DMS53 treated with DMSO at 0.1 percent for 48 hours (cell line): ENCODE data around the gene GRAP2.

Experiments used
- DNase-seq: peaks from one replicate; lab custom pipeline; 2025; ENCODE audit not compliant: unreplicated experiment; lab: John Stamatoyannopoulos, UW

Gene GRAP2

DNA sequence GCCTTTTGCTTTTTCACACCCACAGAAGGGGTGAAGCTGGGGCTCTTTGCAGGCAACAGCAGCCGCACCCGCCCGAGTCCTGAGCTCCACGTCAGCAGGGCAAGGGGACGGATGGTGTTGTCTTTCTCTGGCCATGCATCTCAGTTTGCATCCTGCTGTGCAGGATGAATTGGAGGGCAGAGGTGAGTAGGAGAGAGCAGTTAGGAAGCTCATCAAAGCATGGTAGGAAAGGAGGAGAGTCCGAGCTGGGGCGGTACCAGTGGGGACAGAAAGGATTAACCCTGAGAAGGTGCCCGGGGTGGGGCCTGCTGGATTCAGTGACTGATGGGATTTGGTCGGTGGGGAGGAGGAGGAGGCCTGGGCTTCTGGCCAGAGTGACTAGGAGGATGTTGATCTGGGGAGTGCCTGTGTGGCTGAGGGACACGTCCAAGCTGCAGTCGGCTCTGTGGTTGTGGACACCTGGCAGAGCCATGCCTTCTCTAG, 108.4 kb downstream of the GRAP2 start:
- DNase-seq: no peak

DNA sequence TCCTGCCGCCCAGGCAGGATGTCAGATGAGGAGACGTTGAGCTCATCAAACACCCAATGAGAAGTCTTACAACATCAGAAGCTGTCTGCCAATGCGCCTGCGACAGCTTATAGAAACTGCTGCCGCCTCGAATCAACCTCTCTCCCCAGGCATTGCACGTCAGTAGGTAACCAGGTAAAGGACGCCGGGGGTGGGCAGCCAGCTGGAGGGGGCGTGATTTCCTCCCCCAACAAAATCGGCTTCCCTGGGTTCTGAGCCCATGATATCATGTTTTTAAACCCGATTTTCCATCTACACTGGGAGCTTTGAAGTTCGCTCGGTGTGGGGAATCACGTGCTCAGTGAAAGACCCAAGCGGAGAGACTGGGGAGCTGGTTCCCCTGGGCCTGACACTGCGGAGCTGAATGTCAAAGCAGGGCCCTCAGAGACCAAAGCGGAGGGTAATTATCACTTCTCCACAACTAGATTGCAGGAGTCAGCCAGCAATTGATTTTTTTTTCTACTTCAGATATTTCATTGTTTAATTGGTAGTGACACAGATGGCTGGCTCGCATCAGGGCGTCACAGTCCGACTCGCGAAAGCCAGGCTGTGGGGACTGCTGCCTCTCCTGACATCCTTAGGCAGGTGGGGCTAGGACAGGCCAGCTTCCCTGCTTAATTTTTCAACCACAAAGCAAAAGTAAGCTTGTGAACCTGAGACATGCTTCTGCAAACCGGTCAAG, 109.2 kb downstream of the GRAP2 start:
- DNase-seq: no peak

DNA sequence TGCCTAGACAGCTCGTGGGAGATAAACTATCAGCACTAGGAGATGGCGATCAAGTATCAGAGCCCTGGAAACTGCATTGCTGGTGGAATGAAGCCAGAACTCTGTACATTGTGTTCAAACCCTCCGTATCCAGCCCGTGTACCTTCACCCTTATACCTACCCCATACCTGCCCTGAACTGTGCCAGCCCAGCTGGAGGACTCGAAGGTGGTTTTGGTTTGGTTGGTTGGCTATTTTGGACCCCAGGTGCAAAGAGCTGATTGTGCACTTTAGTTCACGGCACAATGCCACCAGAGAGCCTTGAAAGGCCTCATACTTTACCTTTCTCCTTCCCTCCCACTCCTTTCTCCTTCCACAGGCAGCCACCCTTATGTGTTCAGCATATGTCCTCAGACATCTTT, 109.9 kb downstream of the GRAP2 start:
- no peak for DNase-seq

DNA sequence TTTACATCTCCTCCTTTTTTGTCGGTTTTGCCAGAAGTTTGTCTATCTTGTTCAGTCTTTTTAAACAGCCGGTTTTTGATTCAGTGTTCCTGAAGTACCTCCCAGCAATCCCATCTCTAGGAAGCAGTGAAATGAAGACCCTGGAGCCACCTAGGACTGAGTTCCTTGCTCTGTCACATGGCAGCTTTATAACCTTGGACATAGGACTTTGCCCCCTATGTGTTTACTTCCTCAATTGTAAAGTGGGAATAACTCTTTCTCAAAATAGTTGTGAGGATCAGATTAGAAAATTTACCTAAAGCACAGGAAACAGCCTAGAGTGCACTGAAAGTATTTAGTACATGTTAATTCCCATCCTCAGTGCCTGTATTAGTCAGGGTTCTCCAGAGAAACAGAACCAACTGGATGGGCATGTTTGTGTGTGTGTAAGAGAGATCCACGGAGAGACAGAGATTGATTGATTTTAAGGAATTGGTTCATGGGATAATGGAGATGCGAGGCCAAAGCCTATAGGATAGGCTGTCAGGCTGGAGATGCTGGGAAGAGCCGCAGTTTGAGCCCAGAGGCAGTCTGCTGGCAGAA, 113.9 kb downstream of the GRAP2 start:
- DNase-seq: no peak

DNA sequence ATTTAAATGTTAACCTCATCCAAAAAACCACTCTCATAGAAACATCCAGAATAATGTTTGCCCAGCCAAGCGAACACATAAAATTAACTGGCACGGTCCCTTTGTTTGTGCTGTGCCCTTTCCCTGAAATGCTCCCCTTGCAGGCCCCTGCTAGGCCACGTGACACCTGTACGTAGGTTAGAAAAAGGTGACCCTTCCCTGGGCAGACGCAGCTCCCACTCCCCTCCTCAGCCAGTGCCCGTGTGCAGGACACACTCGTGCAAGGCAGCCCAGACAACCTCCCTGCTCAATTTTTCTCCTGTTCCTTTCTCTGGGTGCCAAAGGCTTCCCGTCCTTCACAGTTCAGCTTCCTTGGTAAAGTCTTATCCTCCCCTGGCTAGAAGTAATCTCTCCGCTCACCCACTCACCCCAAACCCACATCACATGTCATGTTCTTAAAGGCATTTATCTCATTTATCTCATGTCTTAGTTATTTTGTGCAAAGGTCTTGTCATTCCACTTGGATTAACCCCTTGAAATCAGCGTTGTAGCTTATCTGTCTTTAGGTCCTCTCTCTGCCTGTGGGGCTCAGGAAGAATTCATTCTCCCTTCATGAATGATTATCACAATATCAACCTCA, 114.6 kb downstream of the GRAP2 start:
- DNase-seq: no peak

DNA sequence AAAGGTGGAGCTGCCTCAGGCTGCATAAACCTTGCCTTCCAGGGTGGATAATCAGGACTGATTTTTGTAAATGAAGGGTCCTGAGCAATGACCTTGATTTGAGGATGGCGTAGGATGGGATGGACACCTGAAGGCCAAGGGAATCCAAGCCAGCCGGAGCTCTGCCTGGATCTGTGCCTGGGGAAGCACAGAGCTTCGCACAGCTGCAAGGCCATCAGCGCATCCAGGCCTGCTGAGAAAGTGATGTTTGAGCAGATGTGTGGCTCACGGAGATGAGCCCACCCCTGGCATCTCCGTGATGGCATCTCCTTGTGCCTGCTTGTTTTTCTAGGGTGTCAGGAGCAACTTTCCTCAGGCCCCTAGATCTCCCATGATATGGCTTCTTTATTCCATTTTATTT, 117.2 kb downstream of the GRAP2 start:
- no peak for DNase-seq

DNA sequence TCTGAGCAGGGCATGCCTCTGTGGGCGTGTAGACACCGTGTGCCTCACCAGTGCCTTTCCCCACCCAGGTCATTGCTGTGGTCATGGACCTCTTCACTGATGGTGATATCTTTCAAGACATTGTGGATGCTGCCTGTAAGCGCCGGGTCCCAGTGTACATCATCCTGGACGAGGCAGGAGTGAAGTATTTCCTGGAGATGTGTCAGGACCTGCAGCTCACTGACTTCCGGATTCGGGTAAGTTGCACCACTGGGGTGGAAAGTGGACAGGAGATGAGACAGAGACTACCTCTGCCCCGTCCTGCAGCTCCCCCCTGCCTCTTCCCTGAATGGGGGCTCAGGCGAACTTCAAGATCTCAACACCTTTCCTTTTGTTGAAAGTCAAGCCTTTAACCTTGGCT, 118.2 kb downstream of the GRAP2 start:
- DNase-seq: no peak

DNA sequence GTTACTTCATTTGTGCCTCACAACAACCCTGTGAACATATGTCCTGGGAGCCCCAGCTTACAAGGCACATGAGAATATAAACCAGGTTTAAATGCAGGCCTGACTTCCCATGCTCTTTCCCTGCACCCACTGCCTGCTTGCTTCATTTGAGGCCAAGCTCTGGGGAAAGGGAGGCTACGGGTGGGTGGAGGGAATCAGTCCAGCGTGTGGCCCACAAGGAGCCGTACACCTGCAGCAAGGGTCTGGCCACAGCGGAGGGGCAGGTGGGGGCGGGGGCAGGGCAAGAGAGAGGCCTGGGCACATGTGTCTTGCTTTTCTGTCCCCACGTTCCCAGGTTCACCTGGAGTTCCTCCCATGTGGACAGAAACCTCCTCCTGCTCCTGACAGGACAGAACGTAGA, 120.1 kb downstream of the GRAP2 start:
- no peak for DNase-seq

DNA sequence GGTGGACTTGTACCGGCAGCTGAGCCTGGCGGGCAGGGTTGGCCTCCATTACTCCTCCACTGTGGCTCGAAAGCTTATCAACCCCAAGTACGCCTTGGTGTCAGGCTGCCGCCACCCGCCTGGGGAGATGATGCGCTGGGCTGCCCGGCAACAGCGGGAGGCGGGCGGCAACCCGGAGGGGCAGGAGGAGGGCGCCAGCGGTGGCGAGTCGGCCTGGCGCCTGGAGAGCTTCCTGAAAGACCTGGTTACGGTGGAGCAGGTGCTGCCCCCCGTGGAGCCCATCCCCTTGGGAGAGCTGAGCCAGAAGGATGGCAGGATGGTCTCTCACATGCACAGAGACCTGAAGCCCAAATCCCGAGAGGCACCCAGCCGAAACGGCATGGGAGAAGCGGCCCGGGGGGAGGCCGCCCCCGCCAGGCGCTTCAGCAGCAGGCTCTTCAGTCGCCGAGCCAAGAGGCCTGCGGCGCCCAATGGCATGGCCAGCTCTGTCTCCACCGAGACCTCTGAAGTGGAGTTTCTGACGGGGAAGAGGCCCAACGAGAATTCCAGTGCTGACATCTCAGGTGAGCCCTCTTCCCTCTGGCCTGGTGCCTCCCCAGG, 120.6 kb downstream of the GRAP2 start:
- no peak for DNase-seq

DNA sequence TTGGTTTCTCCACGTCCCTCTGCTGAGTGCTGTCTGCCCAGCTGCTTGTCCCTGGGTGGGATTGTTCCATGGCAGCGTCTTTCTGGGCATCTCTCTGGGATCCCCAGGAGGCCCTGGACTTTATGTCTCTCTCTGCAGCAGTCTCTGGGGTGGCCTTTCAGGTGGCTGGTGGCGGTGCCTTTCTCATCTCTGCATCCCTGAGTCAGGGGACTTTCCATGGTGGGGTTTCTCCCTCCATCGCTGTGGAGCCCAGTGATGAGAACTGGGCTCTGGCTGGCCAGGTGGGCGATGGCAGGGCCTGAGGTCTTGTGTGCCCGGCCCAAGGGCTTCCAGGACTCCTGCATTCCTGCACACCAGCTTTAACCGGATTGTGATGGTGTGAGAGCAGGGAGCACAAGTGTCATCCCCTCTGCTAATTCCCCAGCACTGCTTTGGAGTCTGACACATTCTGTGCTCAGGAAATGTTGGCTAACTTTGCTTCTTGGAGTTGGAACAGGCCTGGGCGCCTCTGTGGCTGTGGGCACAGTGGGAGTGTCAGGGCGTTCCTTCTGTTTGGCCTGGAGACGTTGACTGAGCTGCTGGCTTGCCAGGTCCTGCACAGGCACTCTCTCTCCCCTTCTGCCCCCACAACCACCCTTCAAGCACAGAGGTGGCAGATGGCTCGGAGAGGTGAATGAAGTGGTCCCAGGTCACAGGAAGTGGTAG, 121.8 kb downstream of the GRAP2 start:
- no peak for DNase-seq
